Endothelial cell of coronary artery (primary cell): Measurements from ENCODE around the gene SRRM2. TPM values are rescaled to one million over a fixed set of nuclear protein-coding genes. Genes with fewer than 3 reads are reported as not detected.

Experiments
- total RNA-seq: library from RNA; depleted of rRNA; stranded (reverse); fragments of >200 nt; gene quantifications from 2 replicates; pipeline ENCODE4 v1.2.3, GENCODE V29; 2014

SRRM2 gene
- total RNA-seq = 36.8 and 59.9 TPM in 2 replicates

DNA sequence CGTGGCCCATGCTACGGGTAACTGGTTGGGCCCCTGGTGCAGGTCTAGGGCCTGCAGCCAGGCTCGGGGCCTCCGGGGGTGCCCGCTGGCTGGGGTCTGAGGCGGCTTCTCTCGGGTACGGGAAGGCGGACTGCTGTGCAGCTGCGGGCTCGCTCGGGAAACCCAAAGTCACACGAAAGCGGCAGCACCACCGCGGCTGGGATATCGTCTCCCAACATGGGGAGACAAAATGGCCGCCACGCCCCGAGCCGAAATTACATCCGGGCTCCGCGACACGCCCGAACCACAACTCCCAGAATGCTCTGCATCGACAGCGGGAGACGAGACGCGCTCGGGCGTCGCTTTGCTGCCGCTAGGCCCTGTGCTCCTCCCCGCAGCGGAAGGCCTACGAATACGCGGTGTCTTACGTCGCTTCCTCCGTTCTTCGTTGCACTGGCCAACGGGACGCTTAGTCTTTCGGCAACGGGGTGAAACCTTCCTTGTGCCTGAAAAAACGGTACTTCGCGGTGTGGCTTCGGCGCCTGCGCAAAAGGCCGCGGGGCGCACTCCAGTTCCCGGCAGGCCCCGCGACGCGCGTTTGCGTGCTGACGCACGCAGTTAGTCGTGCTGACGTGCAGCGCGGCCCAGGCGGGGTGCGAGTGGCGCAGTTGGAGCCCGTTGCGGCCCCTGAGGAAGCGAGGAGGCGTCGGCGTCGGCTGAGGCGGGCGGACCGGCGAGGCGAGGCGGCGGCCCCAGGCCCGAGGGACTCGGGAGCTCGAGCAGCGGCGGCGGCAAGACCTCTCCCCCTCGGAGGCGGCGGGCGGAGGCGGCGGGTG lies at the start of gene SRRM2:
TSS of gene SRRM2 (plus strand) at position 604 of the 815 bp plus-strand sequence. CDS start 3,727 bp downstream, outside the sequence.

DNA sequence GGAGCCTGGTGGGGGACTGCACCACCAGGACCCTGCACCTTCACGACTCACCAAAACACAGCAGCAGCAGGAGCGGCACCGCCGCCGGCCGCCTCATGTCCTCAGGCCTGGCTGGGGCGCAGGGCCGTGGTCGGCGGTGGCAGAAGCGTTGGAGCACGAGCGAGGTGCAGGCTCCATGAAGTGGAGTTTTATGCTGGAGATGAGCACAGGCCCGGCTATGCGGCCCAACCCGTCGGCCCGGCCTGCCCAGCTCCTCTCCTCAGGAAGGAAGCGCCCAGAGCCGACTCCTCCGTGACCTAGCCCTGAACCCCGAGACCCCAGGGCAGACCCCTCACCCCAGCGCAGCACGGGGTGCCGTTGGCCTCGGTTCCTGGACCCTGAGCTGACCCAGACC lies 32.4 kb upstream of the SRRM2 start, which contains the start of gene PRSS27:
TSS of gene PRSS27 (minus strand) at position 161 of the 394 bp plus-strand sequence. CDS start at position 97, 64 bp downstream.

DNA sequence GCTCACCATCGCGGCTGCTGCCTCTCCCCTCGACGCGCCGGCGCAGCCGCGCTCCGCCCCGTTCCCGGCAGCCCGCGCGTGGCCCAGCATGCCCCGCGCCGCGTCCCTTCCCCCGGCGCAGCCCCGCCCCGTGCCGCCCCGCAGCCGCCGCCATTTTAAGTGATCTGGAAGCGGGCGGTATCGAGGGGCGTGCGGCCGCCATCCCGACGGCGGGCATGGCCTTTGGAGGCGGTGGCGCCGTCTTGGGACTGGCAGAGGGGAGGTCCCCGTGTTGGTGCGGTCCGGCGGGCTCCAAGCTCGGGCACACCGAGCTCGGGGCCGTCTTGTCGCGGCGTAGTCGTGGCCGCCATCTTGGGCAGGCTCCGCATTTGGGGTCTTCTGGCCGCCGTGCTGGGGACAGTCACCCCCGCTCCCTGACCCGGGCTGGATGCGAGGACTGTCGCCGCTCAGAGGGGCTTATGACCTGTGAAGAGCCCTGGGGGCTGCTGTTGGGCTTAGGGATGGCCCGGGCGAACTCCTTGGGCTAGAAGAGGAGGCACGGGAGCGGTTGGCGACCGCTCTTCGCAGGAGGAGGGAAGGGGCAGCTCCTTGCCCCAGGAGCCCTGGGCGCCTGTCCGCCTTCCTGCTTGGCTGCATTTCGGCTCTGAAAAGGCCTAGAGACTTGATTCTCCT lies 24.9 kb downstream of the SRRM2 start, which contains the start of gene ELOB:
TSS of gene ELOB (minus strand) at position 50 of the 672 bp plus-strand sequence. CDS start at position 9, 41 bp downstream.

DNA sequence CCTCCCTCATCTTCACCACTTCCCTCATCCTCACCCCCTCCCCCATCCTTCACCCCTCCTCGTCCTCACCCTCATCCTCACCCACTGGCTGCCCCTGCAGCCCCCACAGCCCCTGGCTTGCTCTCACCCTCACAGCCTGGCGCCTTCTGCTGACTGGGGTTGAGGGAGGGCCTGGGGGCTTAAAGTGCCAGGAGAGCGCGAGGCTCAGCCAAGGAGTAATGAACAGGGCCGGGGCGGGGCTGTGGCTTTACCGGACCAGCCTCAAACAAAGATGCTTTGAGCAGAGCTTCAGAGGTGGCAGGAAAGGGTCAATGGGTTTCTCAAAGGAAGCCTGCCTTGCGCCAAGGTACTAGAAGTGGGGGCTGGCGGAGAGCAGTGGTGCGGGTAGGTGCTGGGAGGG lies 35.0 kb downstream of the SRRM2 start, which contains the start of gene PRSS33:
TSS of gene PRSS33 (minus strand) at position 155 of the 400 bp plus-strand sequence. CDS start 1,013 bp downstream, outside the sequence.

DNA sequence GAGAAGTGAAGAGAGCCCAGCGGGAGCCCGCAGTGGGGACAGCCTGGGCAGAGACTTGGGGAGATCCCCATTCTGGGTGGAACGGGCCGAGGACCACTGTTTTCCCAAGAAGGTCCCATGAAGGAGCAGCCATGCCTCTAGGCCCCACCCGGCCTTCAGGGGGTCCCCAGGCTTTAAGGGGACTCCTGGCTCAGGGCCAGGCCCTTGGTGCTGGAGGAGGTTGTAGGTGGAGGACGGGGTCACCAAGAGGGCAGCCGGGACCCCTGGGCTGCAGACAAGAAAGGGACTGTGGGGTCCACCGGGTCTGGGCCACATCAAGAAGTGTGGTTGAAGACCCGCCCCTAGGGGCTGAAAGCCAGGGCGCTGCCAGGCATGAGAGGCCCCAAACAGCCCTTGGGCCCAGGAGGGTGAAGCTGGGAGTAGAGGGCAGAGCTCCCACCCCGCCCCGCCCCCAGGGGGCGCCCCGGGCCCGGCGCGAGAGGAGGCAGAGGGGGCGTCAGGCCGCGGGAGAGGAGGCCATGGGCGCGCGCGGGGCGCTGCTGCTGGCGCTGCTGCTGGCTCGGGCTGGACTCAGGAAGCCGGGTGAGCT lies 64.4 kb downstream of the SRRM2 start, which contains the start of gene PRSS21:
TSS of gene PRSS21 (plus strand) at position 487 of the 589 bp plus-strand sequence. CDS start at position 519, 32 bp downstream.

Other genes with a start within 250 kb of the SRRM2 start
- 6.0 and 8.3 TPM in 2 replicates for gene ATP6V0C, start 238.7 kb upstream of the SRRM2 start, total RNA-seq
- gene AMDHD2, start 232.3 kb upstream of the SRRM2 start, total RNA-seq = 31.4 and 32.3 TPM in 2 replicates
- not detected in 2 replicates for gene CEMP1, start 221.2 kb upstream of the SRRM2 start, total RNA-seq
- gene PDPK1, start 214.6 kb upstream of the SRRM2 start, total RNA-seq = 14.2 and 16.2 TPM in 2 replicates
- gene KCTD5, start 70.1 kb upstream of the SRRM2 start, total RNA-seq = 19.9 and 21.6 TPM in 2 replicates
- 0.09 and 0.28 TPM in 2 replicates for gene PRSS27, start 32.4 kb upstream of the SRRM2 start, total RNA-seq
- 386 and 446 TPM in 2 replicates for gene ELOB, start 24.6 kb downstream of the SRRM2 start, total RNA-seq
- not detected in 2 replicates for gene PRSS33, start 34.9 kb downstream of the SRRM2 start, total RNA-seq
- gene PRSS41, start 45.8 kb downstream of the SRRM2 start, total RNA-seq = not detected in 2 replicates
- gene PRSS21, start 64.6 kb downstream of the SRRM2 start, total RNA-seq = not detected in 2 replicates
- 0.09 and 1.9 TPM in 2 replicates for gene ZG16B, start 77.7 kb downstream of the SRRM2 start, total RNA-seq
- gene PRSS22, start 105.5 kb downstream of the SRRM2 start, total RNA-seq = not detected in 2 replicates
- 36.6 and 50.6 TPM in 2 replicates for gene FLYWCH2, start 130.6 kb downstream of the SRRM2 start, total RNA-seq
- 26.1 and 35.3 TPM in 2 replicates for gene FLYWCH1, start 159.3 kb downstream of the SRRM2 start, total RNA-seq
- not detected in 2 replicates for gene KREMEN2, start 211.6 kb downstream of the SRRM2 start, total RNA-seq
- 7.1 and 12.1 TPM in 2 replicates for gene PAQR4, start 216.7 kb downstream of the SRRM2 start, total RNA-seq
- gene PKMYT1, start 227.8 kb downstream of the SRRM2 start, total RNA-seq = 3.0 and 4.2 TPM in 2 replicates